BLaER1 treated with 17β-estradiol and CSF1 and Interleukin-3, amounts not matched to agents 10 nM and 100 nM (cell line): ENCODE results near the gene AKT3.

Experiments
- H3K27ac ChIP-seq, 11 experiments: shearing (Covaris generic); formaldehyde crosslinking; 2 replicates each; pipeline ENCODE4 v1.8.1; 2022
- H3K27me3 ChIP-seq, 11 experiments: shearing (Covaris generic); formaldehyde crosslinking; 2 replicates each; pipeline ENCODE4 v1.8.1; 2022
- H3K36me3 ChIP-seq, 11 experiments: shearing (Covaris generic); formaldehyde crosslinking; 2 replicates each; pipeline ENCODE4 v1.8.1; 2022
- H3K4me1 ChIP-seq, 10 experiments: shearing (Covaris generic); formaldehyde crosslinking; 2 replicates each; pipeline ENCODE4 v1.8.1; 2022
- H3K4me2 ChIP-seq, 11 experiments: shearing (Covaris generic); formaldehyde crosslinking; 2 replicates each; pipeline ENCODE4 v1.8.1; 2022
- H3K4me3 ChIP-seq, 10 experiments: shearing (Covaris generic); formaldehyde crosslinking; 2 replicates each; pipeline ENCODE4 v1.8.1; 2022
- H3K9ac ChIP-seq, 11 experiments: shearing (Covaris generic); formaldehyde crosslinking; 2 replicates each; pipeline ENCODE4 v1.8.1; 2022
- H3K9me3 ChIP-seq, 11 experiments: shearing (Covaris generic); formaldehyde crosslinking; replicated peaks in 1 of 11; 2 replicates each; pipeline ENCODE4 v1.8.1; 2022
- H4K20me1 ChIP-seq, 11 experiments: shearing (Covaris generic); formaldehyde crosslinking; 2 replicates each; pipeline ENCODE4 v1.8.1; 2022
- Cebpa-rat ChIP-seq, 11 experiments: shearing (Covaris generic); IDR thresholded peaks; 2 replicates each; pipeline ENCODE4 v1.8.1; 2022

The AKT3 gene

GRCh38 chr1:243494741-243495431, 355.2 kb downstream of the AKT3 start:
- TF ChIP-seq Cebpa-rat (IDR thresholded peaks at IDR 0.05), result no peak
- peak overlapping the region; percentile 71 to 92 (median 81) for H3K4me2 ChIP-seq
- H3K4me1 ChIP-seq, result peaks cover 35 to 68% (median 57%) of the 10 kb centered on the region in 10 experiments
- peaks cover 0 to 10% (median 8%) of the 10 kb centered on the region in 11 experiments; a peak in 13 of 22 replicates for H3K9me3 ChIP-seq
- H3K4me3 ChIP-seq, result peak overlapping the region in 1 of 10 experiments; percentile 32; a peak in 1 of 20 replicates
- no peaks in the 10 kb centered on the region for H3K27me3 ChIP-seq
- H3K36me3 ChIP-seq, result peaks cover 0 to 46% (median 18%) of the 10 kb centered on the region in 11 experiments; a peak in 14 of 22 replicates
- H3K9ac ChIP-seq, result peak overlapping the region in 9 of 11 experiments; percentile 54 to 76 (median 67); a peak in 18 of 22 replicates
- peak overlapping the region; percentile 75 to 94 (median 86); a peak in 21 of 22 replicates for H3K27ac ChIP-seq
- 0 out of 22 replicates have a peak, but pooled peaks cover 0 to 5% (median 0%) of the 10 kb centered on the region in 11 experiments for H4K20me1 ChIP-seq

GRCh38 chr1:243493156-243494129, 356.6 kb downstream of the AKT3 start:
- H4K20me1 ChIP-seq, result 0 out of 22 replicates have a peak, but pooled peaks cover 0 to 5% (median 0%) of the 10 kb centered on the region in 11 experiments
- H3K4me1 ChIP-seq, result peaks cover 35 to 58% (median 51%) of the 10 kb centered on the region in 10 experiments
- H3K4me2 ChIP-seq, result peak overlapping the region in 4 of 11 experiments; percentile 19 to 86 (median 78); a peak in 8 of 22 replicates
- peaks cover 0 to 10% (median 8%) of the 10 kb centered on the region in 11 experiments; a peak in 13 of 22 replicates for H3K9me3 ChIP-seq
- H3K36me3 ChIP-seq, result peaks cover 0 to 49% (median 13%) of the 10 kb centered on the region in 11 experiments; a peak in 14 of 22 replicates
- no peaks in the 10 kb centered on the region for H3K27me3 ChIP-seq
- H3K27ac ChIP-seq, result peak overlapping the region in 7 of 11 experiments; percentile 14 to 94 (median 81); a peak in 6 of 22 replicates
- no peak overlapping the region for H3K4me3 ChIP-seq
- H3K9ac ChIP-seq, result no peak overlapping the region
- TF ChIP-seq Cebpa-rat (IDR thresholded peaks at IDR 0.05), result no peak

- Histone ChIP-seq H3K27ac (peak overlapping the region in 2 of 11 experiments; percentile 6 to 22; a peak in 2 of 22 replicates), H3K9ac (peak overlapping the region in 1 of 11 experiments; percentile 19; a peak in 1 of 22 replicates), H3K9me3 (peaks cover 0 to 10% (median 8%) of the 10 kb centered on the region in 11 experiments; a peak in 13 of 22 replicates), H4K20me1 (peaks cover 0 to 5% (median 0%) of the 10 kb centered on the region in 11 experiments; a peak in 1 of 22 replicates), H3K4me3 (no peak overlapping the region), H3K27me3 (no peaks in the 10 kb centered on the region), H3K36me3 (peaks cover 0 to 44% (median 4%) of the 10 kb centered on the region in 11 experiments; a peak in 12 of 22 replicates), H3K4me1 (peaks cover 24 to 44% (median 39%) of the 10 kb centered on the region in 10 experiments), H3K4me2 (peak overlapping the region in 4 of 11 experiments; percentile 11 to 36 (median 29); a peak in 5 of 22 replicates)
- no peak for TF ChIP-seq Cebpa-rat (IDR thresholded peaks at IDR 0.05)
These were observed 359.0 kb downstream of the AKT3 start for GRCh38 chr1:243490748-243491686.

- Histone ChIP-seq H3K4me1 (peaks cover 13 to 33% (median 28%) of the 10 kb centered on the region in 10 experiments), H3K4me2 (peak overlapping the region in 4 of 11 experiments; percentile 11 to 36 (median 29); a peak in 5 of 22 replicates), H3K9me3 (peaks cover 0 to 10% (median 8%) of the 10 kb centered on the region in 11 experiments; a peak in 13 of 22 replicates), H4K20me1 (peaks cover 0 to 5% (median 0%) of the 10 kb centered on the region in 11 experiments; a peak in 1 of 22 replicates), H3K27me3 (no peaks in the 10 kb centered on the region), H3K4me3 (no peak overlapping the region), H3K36me3 (peaks cover 0 to 44% (median 4%) of the 10 kb centered on the region in 11 experiments; a peak in 12 of 22 replicates), H3K9ac (no peak overlapping the region), H3K27ac (no peak overlapping the region)
- no peak for TF ChIP-seq Cebpa-rat (IDR thresholded peaks at IDR 0.05)
These were observed 360.1 kb downstream of the AKT3 start for GRCh38 chr1:243489681-243490546.

GRCh38 chr1:243489158-243489527, 360.9 kb downstream of the AKT3 start:
- no peak overlapping the region for H3K4me2 ChIP-seq
- H3K27me3 ChIP-seq, result peaks cover 0 to 1% (median 0%) of the 10 kb centered on the region in 11 experiments; a peak in 4 of 22 replicates
- no peak overlapping the region for H3K9ac ChIP-seq
- peaks cover 0 to 45% (median 4%) of the 10 kb centered on the region in 11 experiments; a peak in 12 of 22 replicates for H3K36me3 ChIP-seq
- H3K4me3 ChIP-seq, result no peak overlapping the region
- TF ChIP-seq Cebpa-rat (IDR thresholded peaks at IDR 0.05), result no peak
- H4K20me1 ChIP-seq, result peaks cover 0 to 7% (median 0%) of the 10 kb centered on the region in 11 experiments; a peak in 3 of 22 replicates
- peaks cover 0 to 10% (median 8%) of the 10 kb centered on the region in 11 experiments; a peak in 13 of 22 replicates for H3K9me3 ChIP-seq
- H3K4me1 ChIP-seq, result peaks cover 6 to 25% (median 21%) of the 10 kb centered on the region in 10 experiments
- no peak overlapping the region for H3K27ac ChIP-seq

GRCh38 chr1:243488459-243489157, 361.4 kb downstream of the AKT3 start:
- Histone ChIP-seq H3K27ac (no peak overlapping the region), H4K20me1 (peaks cover 0 to 13% (median 0%) of the 10 kb centered on the region in 11 experiments; a peak in 4 of 22 replicates), H3K36me3 (peaks cover 0 to 49% (median 4%) of the 10 kb centered on the region in 11 experiments; a peak in 12 of 22 replicates), H3K4me2 (no peak overlapping the region), H3K4me1 (peaks cover under 1 to 20% (median 15%) of the 10 kb centered on the region in 10 experiments), H3K4me3 (no peak overlapping the region), H3K27me3 (peaks cover under 1 to 6% (median 4%) of the 10 kb centered on the region in 11 experiments; a peak in 21 of 22 replicates), H3K9me3 (peaks cover 0 to 10% (median 8%) of the 10 kb centered on the region in 11 experiments; a peak in 13 of 22 replicates), H3K9ac (no peak overlapping the region)
- TF ChIP-seq Cebpa-rat (IDR thresholded peaks at IDR 0.05), result no peak
